GM12891 (cell line): ENCODE data around the gene C2orf76.

Experiments
- PAX5 ChIP-seq: IDR thresholded peaks from 2 replicates; pipeline ENCODE4 v1.6.1; 2011; ENCODE audit warnings: low read length, moderate library complexity, mild to moderate bottlenecking; ENCODE audit not compliant: insufficient read depth, severe bottlenecking
- POLR2A ChIP-seq: IDR thresholded peaks from 2 replicates; pipeline ENCODE4 v1.6.1; 2011; ENCODE audit warnings: low read depth, low read length, control low read depth
- POLR2AphosphoS5 ChIP-seq: IDR thresholded peaks from 2 replicates; pipeline ENCODE4 v1.6.1; 2011; ENCODE audit warnings: low read depth, low read length, control low read depth
- POU2F2 ChIP-seq: IDR thresholded peaks from 2 replicates; pipeline ENCODE4 v1.6.1; 2011; ENCODE audit warnings: low read depth, mild to moderate bottlenecking, control low read depth, low read length, moderate library complexity
- SPI1 ChIP-seq: IDR thresholded peaks from 2 replicates; pipeline ENCODE4 v1.6.1; 2011; ENCODE audit warnings: low read depth, low read length, control low read depth
- TAF1 ChIP-seq: IDR thresholded peaks from 2 replicates; pipeline ENCODE4 v1.6.1; 2011; ENCODE audit warnings: low read depth, low read length, control low read depth

DNA sequence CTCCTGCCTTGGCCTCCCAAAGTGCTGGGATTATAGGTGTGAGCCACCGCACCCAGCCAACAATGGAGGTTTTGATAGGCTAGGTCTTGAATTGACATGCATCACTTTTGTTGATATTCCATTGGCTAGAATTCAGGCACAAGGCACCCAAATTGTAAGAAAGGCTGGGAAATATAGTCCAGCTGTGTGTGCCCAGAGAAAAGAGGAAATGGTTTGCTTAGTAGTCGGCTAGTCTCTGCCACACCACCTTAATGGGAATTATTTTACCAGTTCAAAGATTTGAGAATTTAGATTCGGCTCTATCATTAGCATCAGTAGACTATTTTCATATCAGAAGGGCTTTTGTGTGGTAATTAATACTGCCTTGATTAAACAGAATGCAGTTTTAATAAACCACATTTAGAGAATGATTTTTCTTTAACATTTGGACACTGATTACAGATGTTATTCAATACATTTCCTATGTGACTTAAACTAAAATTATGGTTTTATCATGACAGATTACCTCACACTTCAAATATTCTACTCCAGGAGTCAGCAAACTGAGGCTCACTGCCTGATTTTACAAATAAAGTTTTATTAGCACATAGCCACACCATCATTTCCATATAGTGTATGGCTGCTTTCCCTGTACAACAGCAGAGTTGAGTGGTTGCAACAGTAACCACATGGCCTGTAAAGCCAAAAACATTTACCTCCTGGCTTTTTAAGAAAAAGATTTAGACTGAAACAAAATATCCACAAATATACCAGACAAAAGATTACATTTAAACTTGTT, 27.5 kb upstream of the C2orf76 start:
- TF ChIP-seq POLR2A, result no peak
- TF ChIP-seq SPI1, result no peak
- TF ChIP-seq POLR2AphosphoS5, result no peak
- TF ChIP-seq PAX5, result no peak
- no peak for TF ChIP-seq TAF1
- no peak for TF ChIP-seq POU2F2
